Neuron (in vitro differentiated cells): ENCODE results near the gene CDH4.

Experiments
- H2AFZ ChIP-seq: one replicate; pipeline ENCODE4 v1.6.1; 2013; ENCODE audit warnings: low read depth, mild to moderate bottlenecking, inconsistent platforms, low read length, moderate library complexity
- H3K27me3 ChIP-seq: one replicate; pipeline ENCODE4 v1.6.1; 2013; ENCODE audit warnings: low read length; ENCODE audit not compliant: insufficient read depth
- H3K36me3 ChIP-seq: one replicate; pipeline ENCODE4 v1.6.1; 2013; ENCODE audit warnings: low read length; ENCODE audit not compliant: insufficient read depth
- H3K4me1 ChIP-seq: one replicate; pipeline ENCODE4 v1.6.1; 2013; ENCODE audit warnings: low read length; ENCODE audit not compliant: insufficient read depth
- H3K4me3 ChIP-seq: 2 replicates; pipeline ENCODE4 v1.5.1; 2013; ENCODE audit warnings: mild to moderate bottlenecking, low read length, moderate library complexity
- H3K9me3 ChIP-seq: one replicate; pipeline ENCODE4 v1.6.1; 2013; ENCODE audit warnings: low read length

CDH4 gene

GRCh38 chr20:61705386-61706258 is 453.6 kb downstream of the CDH4 start:
- Histone ChIP-seq H3K9me3 (no peaks in the 10 kb centered on the region), H3K4me3 (no peak overlapping the region), H2AFZ (no peak overlapping the region), H3K36me3 (no peaks in the 10 kb centered on the region), H3K27me3 (no peaks in the 10 kb centered on the region), H3K4me1 (no peaks in the 10 kb centered on the region)

GRCh38 chr20:61706259-61706961 is 454.3 kb downstream of the CDH4 start:
- Histone ChIP-seq H3K4me3 (no peak overlapping the region), H2AFZ (no peak overlapping the region), H3K27me3 (no peaks in the 10 kb centered on the region), H3K36me3 (no peaks in the 10 kb centered on the region), H3K9me3 (no peaks in the 10 kb centered on the region), H3K4me1 (no peaks in the 10 kb centered on the region)

DNA sequence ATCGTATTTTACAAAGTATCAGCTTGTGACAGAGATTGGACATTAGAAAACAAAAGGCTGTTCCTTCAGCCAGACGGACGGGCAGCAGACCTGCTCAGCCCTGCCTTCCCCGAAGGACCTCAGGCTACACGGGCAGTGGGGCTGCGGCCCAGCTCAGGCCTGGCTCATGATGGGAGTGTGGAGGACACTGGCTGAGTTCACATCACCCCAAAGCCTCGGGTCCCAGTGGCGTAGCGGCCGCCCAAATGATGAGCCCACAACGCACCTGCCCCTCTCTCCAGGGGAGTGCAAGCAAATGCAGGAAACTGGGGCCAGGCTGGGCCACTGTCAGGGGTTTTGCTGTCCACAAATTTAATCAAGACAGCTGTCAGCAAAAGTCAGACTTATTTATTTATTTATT is 456.8 kb downstream of the CDH4 start:
- Histone ChIP-seq H3K36me3 (no peaks in the 10 kb centered on the region), H3K27me3 (no peaks in the 10 kb centered on the region), H3K4me1 (no peaks in the 10 kb centered on the region), H2AFZ (no peak overlapping the region), H3K9me3 (no peaks in the 10 kb centered on the region), H3K4me3 (no peak overlapping the region)

GRCh38 chr20:61710108-61710507 is 458.0 kb downstream of the CDH4 start:
- Histone ChIP-seq H3K36me3 (no peaks in the 10 kb centered on the region), H3K4me1 (no peaks in the 10 kb centered on the region), H3K4me3 (no peak overlapping the region), H3K27me3 (no peaks in the 10 kb centered on the region), H3K9me3 (no peaks in the 10 kb centered on the region), H2AFZ (no peak overlapping the region)

DNA sequence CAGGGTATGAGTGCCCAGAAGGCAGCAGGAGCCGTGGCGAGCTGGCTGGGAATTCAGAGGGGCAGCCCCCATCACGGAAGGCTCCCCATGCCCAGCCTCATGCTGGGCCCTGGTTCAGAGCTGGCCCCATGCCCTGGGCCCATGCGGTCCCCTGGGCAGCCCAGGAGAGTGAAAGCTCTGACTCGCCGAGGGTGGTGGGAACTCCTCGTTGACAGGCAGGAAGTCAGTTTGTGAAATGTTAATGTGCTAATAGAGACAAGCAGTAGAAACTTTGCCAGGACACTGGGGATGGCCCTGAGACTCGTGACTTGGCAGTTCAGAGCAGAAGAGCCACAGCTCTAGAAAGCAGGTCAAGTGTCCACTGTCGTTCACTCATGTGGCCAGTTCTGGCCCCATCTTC is 460.6 kb downstream of the CDH4 start:
- no peak overlapping the region for H3K4me3 ChIP-seq

DNA sequence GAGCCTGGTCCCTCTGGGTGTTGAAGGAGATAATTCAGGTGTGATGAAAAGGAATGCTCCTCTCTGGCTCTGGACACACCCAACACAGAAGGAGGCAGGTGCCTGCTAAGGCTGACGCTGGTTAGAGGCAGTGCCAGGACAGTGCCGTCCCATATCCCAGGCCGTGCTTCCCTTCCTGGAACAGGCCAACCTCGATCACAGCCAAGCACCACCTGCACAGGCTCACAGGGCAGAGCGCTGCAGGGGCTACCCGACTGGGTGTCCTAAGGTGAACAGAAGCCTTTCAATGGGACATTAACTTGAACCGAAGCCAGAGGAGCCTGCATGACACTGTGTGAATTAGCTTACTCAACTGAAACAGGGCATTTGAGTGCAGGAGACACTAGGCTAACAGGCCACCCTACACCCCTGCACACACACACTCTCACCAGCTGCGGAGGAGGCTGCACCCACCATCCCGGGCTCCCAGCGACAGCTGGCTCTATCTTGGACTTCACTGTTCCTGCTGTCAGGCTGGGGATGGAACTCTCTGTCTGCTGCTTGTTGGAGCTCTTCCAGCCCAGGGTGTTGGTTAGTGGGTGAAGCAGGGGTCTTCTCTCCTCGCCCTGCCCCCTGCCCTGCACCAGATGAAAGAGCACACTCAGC is 466.4 kb downstream of the CDH4 start:
- H3K4me3 ChIP-seq: no peak overlapping the region
- no peak overlapping the region for H2AFZ ChIP-seq
- peaks cover 5% of the 10 kb centered on the region for H3K9me3 ChIP-seq
- no peaks in the 10 kb centered on the region for H3K36me3 ChIP-seq
- H3K4me1 ChIP-seq: peaks cover 2% of the 10 kb centered on the region
- no peaks in the 10 kb centered on the region for H3K27me3 ChIP-seq

More for the DNA sequence above, 460.6 kb downstream of the CDH4 start:
- H3K9me3 ChIP-seq: peaks cover 5% of the 10 kb centered on the region
- no peaks in the 10 kb centered on the region for H3K27me3 ChIP-seq
- no peaks in the 10 kb centered on the region for H3K4me1 ChIP-seq
- H3K36me3 ChIP-seq: no peaks in the 10 kb centered on the region
- no peak overlapping the region for H2AFZ ChIP-seq

- Histone ChIP-seq H3K4me3 (no peak overlapping the region), H3K36me3 (no peaks in the 10 kb centered on the region), H3K27me3 (no peaks in the 10 kb centered on the region), H2AFZ (no peak overlapping the region), H3K4me1 (peaks cover 2% of the 10 kb centered on the region), H3K9me3 (peaks cover 5% of the 10 kb centered on the region)
These were observed 467.8 kb downstream of the CDH4 start for GRCh38 chr20:61719691-61720347.

DNA sequence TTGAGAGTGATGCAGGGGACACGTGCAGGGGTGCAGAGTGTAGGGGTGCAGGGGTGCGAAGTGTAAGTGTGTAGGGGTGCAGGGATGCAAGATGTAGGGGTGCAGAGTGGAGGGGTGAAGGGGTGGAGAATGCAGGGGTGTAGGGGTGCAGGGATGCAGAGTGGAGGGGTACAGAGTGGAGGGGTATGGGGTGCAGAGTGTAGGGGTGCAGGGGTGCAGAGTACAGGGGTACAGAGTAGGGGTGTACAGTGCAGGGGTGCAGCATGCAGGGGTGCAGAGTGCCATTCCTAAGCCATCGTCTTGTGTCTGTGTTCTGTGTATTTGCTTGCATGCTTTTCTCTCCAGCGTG is 468.3 kb downstream of the CDH4 start:
- no peaks in the 10 kb centered on the region for H3K36me3 ChIP-seq
- peaks cover 5% of the 10 kb centered on the region for H3K9me3 ChIP-seq
- no peaks in the 10 kb centered on the region for H3K27me3 ChIP-seq
- peaks cover 2% of the 10 kb centered on the region for H3K4me1 ChIP-seq
- H3K4me3 ChIP-seq: no peak overlapping the region
- no peak overlapping the region for H2AFZ ChIP-seq

- no peak overlapping the region for H2AFZ ChIP-seq
- peaks cover 2% of the 10 kb centered on the region for H3K4me1 ChIP-seq
- peaks cover 5% of the 10 kb centered on the region for H3K9me3 ChIP-seq
- no peaks in the 10 kb centered on the region for H3K27me3 ChIP-seq
- H3K36me3 ChIP-seq: no peaks in the 10 kb centered on the region
- no peak overlapping the region for H3K4me3 ChIP-seq
These were observed 470.2 kb downstream of the CDH4 start for GRCh38 chr20:61722146-61722678.

DNA sequence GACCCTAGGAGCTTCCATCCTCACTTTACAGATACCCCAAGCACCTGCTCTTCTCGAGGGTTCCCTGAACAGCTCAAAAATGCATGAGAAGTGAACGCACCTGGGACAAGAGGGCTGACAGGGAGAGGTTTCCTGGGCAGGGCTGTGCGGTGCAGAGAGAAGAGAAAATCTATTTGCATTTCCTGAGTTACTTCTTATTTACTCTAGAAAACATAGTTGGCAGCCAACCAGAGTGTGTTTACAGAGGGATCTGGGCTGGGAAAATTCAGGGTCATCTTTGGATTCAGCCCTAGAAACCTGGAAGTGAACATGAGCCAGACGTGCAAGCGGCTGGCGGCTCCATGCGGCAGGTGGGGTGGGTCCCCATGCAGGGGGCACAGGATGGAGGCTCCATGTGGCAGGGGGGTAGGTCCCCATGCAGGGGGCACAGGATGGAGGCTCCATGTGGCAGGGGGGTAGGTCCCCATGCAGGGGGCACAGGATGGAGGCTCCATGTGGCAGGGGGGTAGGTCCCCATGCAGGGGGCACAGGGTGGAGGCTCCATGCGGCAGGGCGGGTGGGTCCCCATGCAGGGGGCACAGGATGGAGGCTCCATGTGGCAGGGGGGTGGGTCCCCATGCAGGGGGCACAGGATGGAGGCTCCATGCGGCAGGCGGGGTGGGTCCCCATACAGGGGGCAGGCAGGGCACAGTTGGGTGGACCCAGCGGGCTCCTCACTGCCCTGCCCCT is 471.6 kb downstream of the CDH4 start:
- Histone ChIP-seq H3K4me1 (peaks cover 2% of the 10 kb centered on the region), H2AFZ (no peak overlapping the region), H3K36me3 (no peaks in the 10 kb centered on the region), H3K27me3 (no peaks in the 10 kb centered on the region), H3K4me3 (no peak overlapping the region), H3K9me3 (peaks cover 5% of the 10 kb centered on the region)

DNA sequence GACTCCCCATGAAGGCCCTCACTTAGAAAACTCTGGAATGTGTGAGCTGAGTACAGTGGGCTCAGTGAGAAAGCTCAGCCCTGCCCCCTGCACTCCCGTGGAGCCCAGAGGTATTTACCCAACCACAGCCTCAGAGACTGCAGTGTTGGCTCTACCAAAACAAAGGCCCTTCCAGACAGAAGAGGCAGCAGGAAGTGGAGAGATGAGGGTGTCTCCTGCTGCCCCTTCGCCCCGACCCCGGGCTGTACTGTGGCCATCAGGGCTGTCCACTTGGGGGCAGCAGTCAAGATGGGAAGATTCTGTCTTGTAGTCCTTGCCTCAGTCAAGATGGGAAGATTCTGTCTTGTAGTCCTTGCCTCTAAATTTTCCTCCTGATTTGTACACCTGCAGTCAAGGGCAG is 472.3 kb downstream of the CDH4 start:
- H3K27me3 ChIP-seq: no peaks in the 10 kb centered on the region
- no peak overlapping the region for H3K4me3 ChIP-seq
- H3K36me3 ChIP-seq: no peaks in the 10 kb centered on the region
- H3K9me3 ChIP-seq: peaks cover 5% of the 10 kb centered on the region
- H2AFZ ChIP-seq: no peak overlapping the region
- H3K4me1 ChIP-seq: peaks cover 5% of the 10 kb centered on the region

DNA sequence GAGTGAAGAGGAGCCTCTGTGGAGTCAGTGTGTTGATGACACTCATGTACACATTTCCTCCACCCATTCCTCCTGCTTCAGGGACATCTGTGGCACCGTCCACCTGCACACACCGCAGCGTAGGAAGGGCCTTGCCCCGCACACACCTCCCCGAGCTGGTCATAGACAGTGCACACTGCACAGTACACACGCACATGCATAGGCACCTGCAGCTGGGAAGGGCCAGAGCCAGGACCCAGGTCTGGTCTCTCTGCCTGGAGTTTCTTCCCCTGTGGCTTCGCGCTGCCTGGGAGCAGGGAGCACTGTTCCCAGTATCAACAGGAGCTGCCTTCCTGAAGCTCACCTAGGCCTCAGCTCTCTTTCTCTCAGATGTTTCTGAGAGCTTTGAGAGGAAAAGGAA is 473.1 kb downstream of the CDH4 start:
- Histone ChIP-seq H3K36me3 (no peaks in the 10 kb centered on the region), H3K4me1 (peaks cover 8% of the 10 kb centered on the region), H3K27me3 (no peaks in the 10 kb centered on the region), H3K9me3 (peaks cover 5% of the 10 kb centered on the region), H3K4me3 (no peak overlapping the region), H2AFZ (no peak overlapping the region)
